Fibroblast of lung (primary cell): ENCODE measurements around the gene CILP.
"Not testable (repeated sequence)": the region's sequence is repeated elsewhere in the genome, so short reads cannot be mapped to it uniquely, and the experiment has no call there.

Experiments used
- CTCF ChIP-seq, 2 donors: IDR thresholded peaks in 1 of 2; conservative IDR thresholded peaks in 1 of 2; 1 replicate in 1 of 2; 2 replicates in 1 of 2; pipeline ENCODE4 v1.5.1; 2011 to 2012; ENCODE audit warnings: low read length in 2 of 2, control low read depth in 1 of 2, inconsistent platforms in 1 of 2, low read depth in 1 of 2, mild to moderate bottlenecking in 1 of 2
- EZH2 ChIP-seq: IDR thresholded peaks from 2 replicates; pipeline ENCODE4 v1.5.1; 2012; ENCODE audit warnings: low read length, control low read depth, mild to moderate bottlenecking; ENCODE audit errors: missing control alignments

DNA sequence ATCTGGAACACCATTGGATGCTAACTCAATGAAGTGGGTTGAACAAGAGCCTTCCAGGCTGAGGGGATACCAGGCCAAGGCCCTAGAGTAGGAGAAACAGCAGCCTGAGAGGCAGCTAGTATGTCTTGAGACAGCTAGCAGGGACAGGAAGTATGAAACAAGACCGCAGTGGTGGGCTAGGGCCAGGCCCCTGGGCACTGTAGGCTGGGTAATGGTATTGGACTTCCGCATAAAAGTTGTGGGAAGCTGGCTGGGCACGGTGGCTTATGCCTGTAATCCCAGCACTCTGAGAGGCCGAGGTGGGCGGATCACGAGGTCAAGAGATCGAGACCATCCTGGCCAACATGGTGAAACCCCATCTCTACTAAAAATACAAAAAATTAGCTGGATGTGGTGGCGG lies 25.2 kb upstream of the CILP start:
- TF ChIP-seq CTCF (conservative IDR thresholded peaks at IDR 0.05 in 1 of 2, IDR thresholded peaks at IDR 0.05 in 1 of 2; ENCODE audit: low read depth in 1 of 2, low read length in 2 of 2); EZH2: not testable (repeated sequence)
